Measurements from ENCODE around the gene GUCY1A1.
A peak's percentile ranks its signal among the peaks of the same experiment; 100 is the strongest.

Gene GUCY1A1

DNA sequence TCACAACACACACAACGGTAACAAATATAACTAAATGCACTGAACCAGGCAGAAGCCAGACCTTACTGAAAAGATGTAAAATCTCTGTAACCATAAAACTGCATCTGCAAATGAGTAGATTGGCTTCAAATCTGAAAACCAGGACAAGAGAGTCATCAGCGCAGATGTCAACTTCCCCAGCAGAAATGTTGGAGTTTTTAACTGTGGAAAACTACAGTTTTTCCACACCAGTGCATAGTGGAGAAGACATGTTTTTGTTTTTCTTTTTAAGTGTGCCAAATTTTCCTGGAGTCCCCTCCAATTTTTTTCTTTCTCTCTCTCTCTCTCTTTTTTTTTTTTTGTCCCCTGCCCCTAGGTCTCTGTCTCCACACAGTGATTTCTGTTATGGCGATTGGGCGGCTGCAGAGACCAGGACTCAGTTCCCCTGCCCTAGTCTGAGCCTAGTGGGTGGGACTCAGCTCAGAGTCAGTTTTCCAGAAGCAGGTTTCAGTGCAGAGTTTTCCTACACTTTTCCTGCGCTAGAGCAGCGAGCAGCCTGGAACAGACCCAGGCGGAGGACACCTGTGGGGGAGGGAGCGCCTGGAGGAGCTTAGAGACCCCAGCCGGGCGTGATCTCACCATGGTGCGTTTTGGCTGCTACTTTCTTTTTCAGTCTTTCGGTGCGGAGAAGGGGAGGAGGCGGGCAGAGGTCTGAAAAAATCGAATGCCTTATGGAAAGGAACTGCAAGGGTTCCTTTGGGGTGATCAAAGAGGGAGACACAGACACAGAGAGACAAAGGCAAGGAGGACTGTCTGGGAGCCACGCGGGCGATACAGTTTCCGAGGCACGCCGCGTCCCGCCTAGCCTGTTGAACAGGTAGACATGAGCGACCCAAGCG is at the start of gene GUCY1A1 (continued):
- TF ChIP-seq ZNF24 (tag by site-specific recombination; IDR thresholded peaks at IDR 0.05) (no peak), ZSCAN30 (tag by site-specific recombination; IDR thresholded peaks at IDR 0.05) (peak; percentile 11; the same call in 1 of the 2 replicates), OVOL3 (tag by site-specific recombination; IDR thresholded peaks at IDR 0.05) (no peak), ZNF169 (tag by site-specific recombination; IDR thresholded peaks at IDR 0.05) (no peak), ZNF629 (tag by site-specific recombination; IDR thresholded peaks at IDR 0.05) (no peak), ZNF600 (tag by site-specific recombination; IDR thresholded peaks at IDR 0.05) (peak; percentile 40; the same call in 1 of the 2 replicates), SCRT2 (tag by site-specific recombination; IDR thresholded peaks at IDR 0.05) (peak; percentile 95), GLI4 (tag by site-specific recombination; IDR thresholded peaks at IDR 0.05) (no peak), SCRT1 (tag by site-specific recombination; IDR thresholded peaks at IDR 0.05; ENCODE audit: borderline replicate concordance) (peak; percentile 76), OSR2 (tag by site-specific recombination; IDR thresholded peaks at IDR 0.05) (no peak), ZBTB17 (tag by site-specific recombination; IDR thresholded peaks at IDR 0.05) (peak; percentile 59), ZNF335 (tag by site-specific recombination; conservative IDR thresholded peaks at IDR 0.05) (peak; percentile 56; the same call in 1 of the 2 replicates), ZNF366 (tag by site-specific recombination; conservative IDR thresholded peaks at IDR 0.05) (peak; percentile 48; the same call in 1 of the 2 replicates), ZBTB6 (tag by site-specific recombination; IDR thresholded peaks at IDR 0.05) (peak; percentile 32; the same call in 1 of the 2 replicates), GLIS1 (tag by site-specific recombination; IDR thresholded peaks at IDR 0.05) (peak; percentile 42; the same call in 1 of the 2 replicates), ZNF792 (tag by site-specific recombination; IDR thresholded peaks at IDR 0.05) (no peak), ZNF639 (tag by site-specific recombination; IDR thresholded peaks at IDR 0.05) (no peak), ZNF747 (tag by site-specific recombination; IDR thresholded peaks at IDR 0.05) (no peak), ZNF830 (tag by site-specific recombination; IDR thresholded peaks at IDR 0.05; ENCODE audit: low read depth) (no peak), IKZF3 (tag by site-specific recombination; IDR thresholded peaks at IDR 0.05) (no peak), ZNF501 (tag by site-specific recombination; IDR thresholded peaks at IDR 0.05) (no peak)

GRCh38 chr4:155617296-155617695 is 49.4 kb upstream of the GUCY1A1 start:
- H3K4me1 ChIP-seq (ENCODE audit: control insufficient read depth, insufficient read depth, low read length): no peaks in the 10 kb centered on the region
- TF ChIP-seq HOXD13 (CRISPR knock-in tag; IDR thresholded peaks at IDR 0.05; ENCODE audit: borderline replicate concordance) (no peak), ZNF530 (tag by site-specific recombination; IDR thresholded peaks at IDR 0.05; ENCODE audit: low read depth) (no peak), ZNF132 (tag by site-specific recombination; IDR thresholded peaks at IDR 0.05; ENCODE audit: borderline replicate concordance) (no peak)
- H3K4me3 ChIP-seq (ENCODE audit: low read depth, low read length): no peak overlapping the region
- no peaks in the 10 kb centered on the region for H3K36me3 ChIP-seq (ENCODE audit: control insufficient read depth in 2 of 2, insufficient read depth in 1 of 2, low read length in 2 of 2)
- no peak overlapping the region for H3K27ac ChIP-seq (ENCODE audit: extremely low read depth, low read depth, low read length)
- ChIA-PET CTCF (no interaction called here), POLR2A (no interaction called here)
- H3K9me3 ChIP-seq (ENCODE audit: control insufficient read depth, insufficient read depth, low read depth, low read length): no peaks in the 10 kb centered on the region

All from HEK293 (cell line).